Adrenal gland (tissue), 12 donors: ENCODE results near the gene TAF1A. TPM values are rescaled to one million over a fixed set of nuclear protein-coding genes. Genes with fewer than 3 reads are reported as not detected.

ENCODE experiments used
- DNase-seq, 7 donors: peaks; one replicate each; pipeline ENCODE4 v3.0.0-alpha.2; 2019 to 2020
- H3K27ac ChIP-seq, 5 donors: fragments of 200-600 bp; sonication (generic) in 4 of 5; 1 replicate in 3 of 5; 2 replicates in 2 of 5; pipeline versions ENCODE4 v1.5.1 to v1.8.0; 2016 to 2020; ENCODE audit warnings: mild to moderate bottlenecking in 1 of 5
- H3K27me3 ChIP-seq: fragments of 200-600 bp; 2 replicates; pipeline ENCODE4 v1.8.0; 2021
- H3K36me3 ChIP-seq, 2 donors: fragments of 200-600 bp; replicated peaks in 1 of 2; 1 replicate in 1 of 2; 2 replicates in 1 of 2; pipeline versions ENCODE4 v1.5.1 to v1.8.0; 2018 to 2022
- H3K4me1 ChIP-seq, 2 donors: fragments of 200-600 bp; replicated peaks in 1 of 2; 1 replicate in 1 of 2; 2 replicates in 1 of 2; pipeline versions ENCODE4 v1.5.1 to v1.8.0; 2018 to 2021
- H3K4me3 ChIP-seq, 4 donors: fragments of 200-600 bp; sonication (generic) in 3 of 4; one replicate each; pipeline ENCODE4 v1.5.1; 2016 to 2018
- H3K9me3 ChIP-seq, 3 donors: fragments of 200-600 bp; sonication (generic) in 1 of 3; replicated peaks in 1 of 3; 1 replicate in 2 of 3; 2 replicates in 1 of 3; pipeline versions ENCODE4 v1.5.1 to v1.8.0; 2016 to 2021
- CTCF ChIP-seq, 6 experiments: fragments of 450-650 bp in 4 of 6; fragments of 200-600 bp in 2 of 6; sonication (generic) in 1 of 6; IDR thresholded peaks; 1 replicate in 5 of 6; 2 replicates in 1 of 6; pipeline versions ENCODE4 v1.5.1 to v1.8.0; 2016 to 2021; ENCODE audit warnings: antibody characterized with exemption in 6 of 6, mild to moderate bottlenecking in 2 of 6, moderate library complexity in 1 of 6
- POLR2A ChIP-seq, 2 donors: fragments of 450-650 bp; IDR thresholded peaks; one replicate each; pipeline ENCODE4 v1.6.1; 2017; ENCODE audit warnings: antibody characterized with exemption in 2 of 2, mild to moderate bottlenecking in 2 of 2, moderate library complexity in 1 of 2
- WGBS, 4 donors: extraction: QIAGEN DNeasy Blood & Tissue Kit in 2 of 4; methylation state at CpG; one replicate each; pipeline versions ENCODE4 v1.1.5 to v1.1.7; 2013 to 2017; 5-methylcytosine and 5-hydroxymethylcytosine counted together
- intact Hi-C, 2 donors: fragments of 100-400 bp; cut with DNase I; formaldehyde crosslinking; loops; one replicate each; pipeline versions ENCODE4 v1.14.1 to v1.15.0; 2022 to 2023
- polyA plus RNA-seq, 3 donors: library from polyadenylated mRNA; stranded (reverse); fragments of 200-250 nt in 2 of 3; fragments of 350-450 nt in 1 of 3; fragmentation: Illumina TruSeq in 1 of 3; extraction: RNeasy Lipid Tissue Mini Kit (QIAGEN cat#74804) in 1 of 3; gene quantifications; one replicate each; pipeline ENCODE4 v1.2.3, GENCODE V29; 2013 to 2014
- total RNA-seq, 9 donors: library from RNA; depleted of rRNA in 4 of 9; stranded (reverse); fragments of >200 nt in 4 of 9; fragments of 120-200 nt in 1 of 9; fragmentation: NEBNext Ultra II Directional in 1 of 9; extraction: Animal tissue kit (Norgen Biotek cat#: 25700) in 1 of 9; gene quantifications; one replicate each; pipeline versions ENCODE4 v1.1.0 to v1.2.4, GENCODE V29; 2013 to 2023
- donor health status: healthy with polysubstance abuse.
- donor health status: Bipolar disorder and iron deficiency.
- donor health status: DM: yes; HTN: yes; CAD: no.
- donor health status: DM: no; HTN: no; CAD: no.
- donor health status: DM: no; HTN: no; CAD: no.
- donor health status: DM: yes; HTN: yes; CAD: no.

The TAF1A gene
- total and polyA plus RNA-seq, 12 donors = 1.4 to 9.6 (median 5.7) TPM

GRCh38 chr1:222522105-222522915 is 67.4 kb downstream of the TAF1A start:
- H3K9me3 ChIP-seq = no peaks in the 10 kb centered on the region
- H3K27ac ChIP-seq = no peak overlapping the region
- no peak for DNase-seq
- no peak overlapping the region for H3K4me3 ChIP-seq
- 65 to 83% (median 78%) methylated on average over 8 of the region's 8 CpGs for WGBS, 4 donors
- intact Hi-C loops = no loop called here
- no peaks in the 10 kb centered on the region for H3K27me3 ChIP-seq
- H3K4me1 ChIP-seq = no peaks in the 10 kb centered on the region
- TF ChIP-seq CTCF (IDR thresholded peaks at IDR 0.05) (no peak), POLR2A (IDR thresholded peaks at IDR 0.05) (no peak)
- H3K36me3 ChIP-seq = no peaks in the 10 kb centered on the region

GRCh38 chr1:222521299-222522104 is 68.2 kb downstream of the TAF1A start:
- no peaks in the 10 kb centered on the region for H3K9me3 ChIP-seq

More at GRCh38 chr1:222521299-222522104, 68.2 kb downstream of the TAF1A start:
- DNase-seq = peak in 3 of 7 donors; percentile 13 to 47 (median 39)
- no peaks in the 10 kb centered on the region for H3K27me3 ChIP-seq
- H3K4me3 ChIP-seq = no peak overlapping the region
- H3K27ac ChIP-seq = no peak overlapping the region
- 72 to 82% (median 77%) methylated on average over 7 of the region's 7 CpGs for WGBS, 4 donors
- H3K4me1 ChIP-seq = no peaks in the 10 kb centered on the region
- no peaks in the 10 kb centered on the region for H3K36me3 ChIP-seq
- TF ChIP-seq CTCF (IDR thresholded peaks at IDR 0.05) (no peak), POLR2A (IDR thresholded peaks at IDR 0.05) (no peak)
- intact Hi-C loops = no loop called here

Other genes starting within 250 kb of the TAF1A start
- 1 to 10 TPM in 1 of 9 donors, under 1 TPM in 4, not detected in 4; 0.11 to 3.4 (median 0.18) TPM for gene HHIPL2, start 41.8 kb downstream of the TAF1A start, total RNA-seq
- gene HHIPL2, start 41.8 kb downstream of the TAF1A start, polyA plus RNA-seq = 1 to 10 TPM in 2 of 3 donors, under 1 TPM in 1; 0.86 to 1.9 (median 1.7) TPM
- gene MIA3, start 28.2 kb upstream of the TAF1A start, total RNA-seq = 100 to 1,000 TPM in 2 of 9 donors, 10 to 100 TPM in 7; 37.7 to 146 (median 71.2) TPM
- 100 to 1,000 TPM in 1 of 3 donors, 10 to 100 TPM in 2; 33.1 to 134 (median 45.2) TPM for gene MIA3, start 28.2 kb upstream of the TAF1A start, polyA plus RNA-seq
- 10 to 100 TPM; 29.4 to 62.5 (median 48.7) TPM for gene AIDA, start 122.6 kb upstream of the TAF1A start, total RNA-seq
- gene AIDA, start 122.6 kb upstream of the TAF1A start, polyA plus RNA-seq = 10 to 100 TPM; 34.1 to 72.0 (median 49.1) TPM
- gene BROX, start 122.6 kb upstream of the TAF1A start, total RNA-seq = 10 to 100 TPM; 39.3 to 81.3 (median 42.6) TPM
- 10 to 100 TPM; 14.1 to 29.4 (median 17.8) TPM for gene BROX, start 122.6 kb upstream of the TAF1A start, polyA plus RNA-seq
- 1 to 10 TPM in 7 of 9 donors, under 1 TPM in 2; 0.11 to 2.3 (median 1.8) TPM for gene FAM177B, start 147.3 kb upstream of the TAF1A start, total RNA-seq
- 1 to 10 TPM; 1.1 to 1.5 (median 1.4) TPM for gene FAM177B, start 147.3 kb upstream of the TAF1A start, polyA plus RNA-seq
- gene DISP1, start 225.1 kb upstream of the TAF1A start, total RNA-seq = 10 to 100 TPM; 13.3 to 25.4 (median 17.6) TPM
- 10 to 100 TPM in 1 of 3 donors, 1 to 10 TPM in 2; 6.8 to 15.3 (median 7.3) TPM for gene DISP1, start 225.1 kb upstream of the TAF1A start, polyA plus RNA-seq